Activated CD8-positive, alpha-beta T cell treated with anti-CD3 and anti-CD28 coated beads, Interleukin-2, amount 10 ng/mL, durations not matched to agents 7 days and 5 days (primary cell): ENCODE results near the gene OR51G1. TPM values are rescaled to one million over a fixed set of nuclear protein-coding genes. Genes with fewer than 3 reads are reported as not detected.

Source experiments
- ATAC-seq: fragments of 150-1000 bp; cut with Tn5 transposase; one replicate; pipeline ENCODE4 v1.10.0; 2021; ENCODE audit warnings: moderate library complexity
- CTCF ChIA-PET: fragments of 350-600 bp; sonication (Branson Sonifier 250); formaldehyde crosslinking; loops from one replicate; lab custom pipeline; 2021; ENCODE audit warnings: antibody characterized with exemption; lab: Charles Lee
- POLR2A ChIA-PET: fragments of 350-600 bp; sonication (Branson Sonifier 250); formaldehyde crosslinking; loops from one replicate; lab custom pipeline; 2021; ENCODE audit warnings: antibody characterized with exemption; lab: Charles Lee
- DNase-seq: peaks from one replicate; pipeline ENCODE4 v3.0.0-alpha.2; 2020
- H3K27ac Mint-ChIP-seq: one replicate; pipeline ENCODE4 v1.8.0; 2021; ENCODE audit warnings: mild to moderate bottlenecking, mixed read lengths
- H3K27me3 Mint-ChIP-seq: one replicate; pipeline ENCODE4 v1.8.0; 2021; ENCODE audit warnings: low read depth, mixed read lengths
- H3K36me3 Mint-ChIP-seq: one replicate; pipeline ENCODE4 v1.8.0; 2021; ENCODE audit warnings: low read depth, mixed read lengths
- H3K4me1 Mint-ChIP-seq: one replicate; pipeline ENCODE4 v1.8.0; 2021; ENCODE audit warnings: low read depth, mixed read lengths
- H3K4me3 Mint-ChIP-seq: one replicate; pipeline ENCODE4 v1.8.0; 2021; ENCODE audit warnings: mild to moderate bottlenecking, mixed read lengths
- H3K9me3 Mint-ChIP-seq: one replicate; pipeline ENCODE4 v1.8.0; 2022; ENCODE audit warnings: mixed read lengths; ENCODE audit not compliant: insufficient read depth
- total RNA-seq, 2 experiments: library from RNA; stranded (reverse); gene quantifications; one replicate each; pipeline ENCODE4 v1.2.3, GENCODE V29; 2021

OR51G1 gene
- total RNA-seq, 2 experiments from 2014 or later = not detected

GRCh38 chr11:4916581-4916980 is 7.6 kb downstream of the OR51G1 start:
- ChIA-PET POLR2A (no interaction called here), CTCF (no interaction called here)
- DNase-seq = no peak
- Mint-ChIP-seq H3K4me3 (no peak overlapping the region), H3K4me1 (no peaks in the 10 kb centered on the region), H3K27ac (no peak overlapping the region), H3K36me3 (no peaks in the 10 kb centered on the region), H3K9me3 (no peaks in the 10 kb centered on the region), H3K27me3 (no peaks in the 10 kb centered on the region)
- no peak for ATAC-seq

GRCh38 chr11:4903484-4903883 is 20.7 kb downstream of the OR51G1 start, which contains the start of gene OR51A7:
TSS of gene OR51A7 (plus strand) at chr11:4903783. CDS start at chr11:4907370, 3,587 bp downstream.
- ATAC-seq = no peak
- Mint-ChIP-seq H3K36me3 (no peaks in the 10 kb centered on the region), H3K4me1 (no peaks in the 10 kb centered on the region), H3K4me3 (no peak within 1 kb of the TSS), H3K27ac (no peak within 1 kb of the TSS), H3K9me3 (no peaks in the 10 kb centered on the region), H3K27me3 (no peaks in the 10 kb centered on the region)
- ChIA-PET CTCF (no interaction called here), POLR2A (no interaction called here)
- DNase-seq = no peak

- no peak overlapping the region for H3K4me3 Mint-ChIP-seq
- no peaks in the 10 kb centered on the region for H3K4me1 Mint-ChIP-seq
- no peaks in the 10 kb centered on the region for H3K36me3 Mint-ChIP-seq
- H3K27me3 Mint-ChIP-seq = no peaks in the 10 kb centered on the region
- DNase-seq (no peak), ATAC-seq (no peak)
- no peak overlapping the region for H3K27ac Mint-ChIP-seq
- CTCF ChIA-PET = no interaction called here
- POLR2A ChIA-PET = no interaction called here
- H3K9me3 Mint-ChIP-seq = no peaks in the 10 kb centered on the region
Observed at GRCh38 chr11:4891996-4892640, 32.0 kb downstream of the OR51G1 start.

GRCh38 chr11:4890279-4890678 is 33.9 kb downstream of the OR51G1 start:
- H3K27ac Mint-ChIP-seq = no peak overlapping the region
- DNase-seq = no peak
- no peak for ATAC-seq
- no peak overlapping the region for H3K4me3 Mint-ChIP-seq
- H3K4me1 Mint-ChIP-seq = no peaks in the 10 kb centered on the region
- H3K9me3 Mint-ChIP-seq = no peaks in the 10 kb centered on the region
- H3K27me3 Mint-ChIP-seq = no peaks in the 10 kb centered on the region
- POLR2A ChIA-PET = no interaction called here
- CTCF ChIA-PET = no interaction called here
- no peaks in the 10 kb centered on the region for H3K36me3 Mint-ChIP-seq

- Mint-ChIP-seq H3K27ac (no peak overlapping the region), H3K4me3 (no peak overlapping the region), H3K36me3 (no peaks in the 10 kb centered on the region), H3K9me3 (no peaks in the 10 kb centered on the region), H3K4me1 (no peaks in the 10 kb centered on the region), H3K27me3 (no peaks in the 10 kb centered on the region)
- ATAC-seq = no peak
- CTCF ChIA-PET = no interaction called here
- POLR2A ChIA-PET = no interaction called here
- DNase-seq = no peak
Observed at GRCh38 chr11:4887591-4887990, 36.5 kb downstream of the OR51G1 start.

- Mint-ChIP-seq H3K9me3 (no peaks in the 10 kb centered on the region), H3K36me3 (no peaks in the 10 kb centered on the region), H3K27ac (no peak overlapping the region), H3K4me1 (no peaks in the 10 kb centered on the region), H3K27me3 (no peaks in the 10 kb centered on the region), H3K4me3 (no peak overlapping the region)
- CTCF ChIA-PET = no interaction called here
- ATAC-seq (no peak), DNase-seq (no peak)
- POLR2A ChIA-PET = no interaction called here
Observed at GRCh38 chr11:4886186-4886585, 38.0 kb downstream of the OR51G1 start.

- no peak for DNase-seq
- Mint-ChIP-seq H3K27ac (no peak overlapping the region), H3K27me3 (no peaks in the 10 kb centered on the region), H3K36me3 (no peaks in the 10 kb centered on the region), H3K4me3 (no peak overlapping the region), H3K4me1 (no peaks in the 10 kb centered on the region), H3K9me3 (no peaks in the 10 kb centered on the region)
- CTCF ChIA-PET = no interaction called here
- ATAC-seq = no peak
- POLR2A ChIA-PET = no interaction called here
Observed at GRCh38 chr11:4884361-4884760, 39.8 kb downstream of the OR51G1 start.

GRCh38 chr11:4882543-4882942 is 41.6 kb downstream of the OR51G1 start:
- Mint-ChIP-seq H3K36me3 (no peaks in the 10 kb centered on the region), H3K4me1 (no peaks in the 10 kb centered on the region), H3K9me3 (no peaks in the 10 kb centered on the region), H3K27me3 (no peaks in the 10 kb centered on the region), H3K4me3 (no peak overlapping the region), H3K27ac (no peak overlapping the region)
- POLR2A ChIA-PET = no interaction called here
- ATAC-seq (no peak), DNase-seq (no peak)
- CTCF ChIA-PET = no interaction called here

- Mint-ChIP-seq H3K9me3 (no peaks in the 10 kb centered on the region), H3K4me3 (no peak within 1 kb of the TSS), H3K27me3 (no peaks in the 10 kb centered on the region), H3K27ac (no peak within 1 kb of the TSS), H3K36me3 (no peaks in the 10 kb centered on the region), H3K4me1 (no peaks in the 10 kb centered on the region)
- ChIA-PET CTCF (no interaction called here), POLR2A (no interaction called here)
- DNase-seq (no peak), ATAC-seq (no peak)
Observed at GRCh38 chr11:4881860-4882500, 42.2 kb downstream of the OR51G1 start, which contains the start of gene OR51T1. TSS of gene OR51T1 (plus strand) at chr11:4881900. CDS start at chr11:4881900, 0 bp downstream.

- Mint-ChIP-seq H3K4me1 (no peaks in the 10 kb centered on the region), H3K9me3 (no peaks in the 10 kb centered on the region), H3K27me3 (no peaks in the 10 kb centered on the region), H3K27ac (no peak overlapping the region), H3K4me3 (no peak overlapping the region), H3K36me3 (no peaks in the 10 kb centered on the region)
- ATAC-seq (no peak), DNase-seq (no peak)
- POLR2A ChIA-PET = no interaction called here
- CTCF ChIA-PET = no interaction called here
Observed at GRCh38 chr11:4881188-4881587, 43.0 kb downstream of the OR51G1 start.
